Measurements from ENCODE around the gene C3orf80. TPM values are rescaled to one million over a fixed set of nuclear protein-coding genes. Genes with fewer than 3 reads are reported as not detected.

The C3orf80 gene
- polyA plus RNA-seq, 1 of the 3 experiments (the other 2 are of a cell fraction) = not detected

DNA sequence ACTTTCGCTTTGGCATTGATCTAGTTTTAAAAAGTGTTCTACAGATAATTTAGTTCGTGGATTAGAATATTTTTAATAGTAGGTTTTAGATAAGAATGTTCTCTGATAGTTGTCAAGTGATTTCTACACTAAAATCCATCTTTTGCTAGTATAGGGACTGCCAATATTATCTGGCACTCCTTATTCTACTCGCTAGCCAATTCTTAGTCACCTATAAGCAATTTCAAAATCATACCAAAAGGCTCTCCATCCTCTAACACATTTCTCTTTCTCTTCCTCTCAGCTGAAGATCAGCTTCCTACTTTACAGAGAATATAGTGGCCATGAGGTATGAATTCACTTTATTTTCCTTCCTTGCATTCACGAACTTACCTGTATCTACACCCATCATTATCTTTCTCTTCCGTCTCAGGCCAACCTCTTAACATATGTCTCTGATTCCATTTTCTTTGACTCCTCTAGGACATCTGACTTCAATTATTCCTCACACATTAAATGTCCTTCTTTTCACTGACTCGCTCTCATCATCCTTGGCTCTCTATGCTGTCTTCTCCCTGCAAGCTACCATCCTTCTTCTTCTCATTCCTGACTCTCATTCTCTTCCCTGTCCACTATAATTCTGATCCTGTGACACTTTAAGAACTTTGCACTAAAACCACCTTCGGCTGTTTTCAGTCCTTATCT lies 35.5 kb downstream of the C3orf80 start:
- Histone ChIP-seq H3K4me1 (ENCODE audit: control insufficient read depth in 1 of 2, insufficient read depth in 2 of 2, low read depth in 1 of 2, low read length in 1 of 2) (0 out of 4 replicates have a peak, but pooled peaks cover 0 to 3% of the 10 kb centered on the region in 2 experiments), H4K20me1 (ENCODE audit: insufficient read depth) (no peaks in the 10 kb centered on the region), H3K36me3 (replicated peaks in 1 of 2; ENCODE audit: control insufficient read depth in 1 of 2, insufficient read depth in 2 of 2, low read length in 1 of 2) (peaks cover 0 to 6% of the 10 kb centered on the region in 2 experiments), H2AFZ (ENCODE audit: low read depth) (no peak overlapping the region), H3K4me2 (no peak overlapping the region), H3K9me2 (no peaks in the 10 kb centered on the region), H3K79me2 (ENCODE audit: insufficient read depth) (no peaks in the 10 kb centered on the region), H3K9me3 (no peaks in the 10 kb centered on the region), H3K9ac (no peak overlapping the region), H3F3A (replicated peaks; ENCODE audit: insufficient read depth) (no peaks in the 10 kb centered on the region), H3K4me3 (ENCODE audit: low read depth in 2 of 2, low read length in 1 of 2) (no peak overlapping the region), H3K27ac (ENCODE audit: low read depth in 2 of 2, low read length in 1 of 2) (no peak overlapping the region), H3K27me3 (ENCODE audit: insufficient read depth) (no peaks in the 10 kb centered on the region)
- DNase-seq = no peak
- no peak for TF ChIP-seq EP300 (IDR thresholded peaks at IDR 0.05; ENCODE audit: borderline replicate concordance in 1 of 2, low read depth in 1 of 2, low read length in 1 of 2)
- no peak for TF ChIP-seq MAX (IDR thresholded peaks at IDR 0.05; ENCODE audit: low read depth)
- TF ChIP-seq NRF1 (IDR thresholded peaks at IDR 0.05; ENCODE audit: low read depth, low read length) = no peak
- TF ChIP-seq, protein P1, sequence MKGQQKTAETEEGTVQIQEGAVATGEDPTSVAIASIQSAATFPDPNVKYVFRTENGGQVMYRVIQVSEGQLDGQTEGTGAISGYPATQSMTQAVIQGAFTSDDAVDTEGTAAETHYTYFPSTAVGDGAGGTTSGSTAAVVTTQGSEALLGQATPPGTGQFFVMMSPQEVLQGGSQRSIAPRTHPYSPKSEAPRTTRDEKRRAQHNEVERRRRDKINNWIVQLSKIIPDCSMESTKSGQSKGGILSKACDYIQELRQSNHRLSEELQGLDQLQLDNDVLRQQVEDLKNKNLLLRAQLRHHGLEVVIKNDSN (IDR thresholded peaks at IDR 0.05; ENCODE audit: borderline replicate concordance, low read depth) = no peak
- no peak for TF ChIP-seq TCF12 (IDR thresholded peaks at IDR 0.05)
- no peak for TF ChIP-seq TAF1 (IDR thresholded peaks at IDR 0.05; ENCODE audit: borderline replicate concordance, low read depth, low read length)
- no peak for TF ChIP-seq RXRA (IDR thresholded peaks at IDR 0.05; ENCODE audit: borderline replicate concordance, low read depth)
- no peak for TF ChIP-seq GABPA (IDR thresholded peaks at IDR 0.05; ENCODE audit: low read depth)
- TF ChIP-seq CHD2 (IDR thresholded peaks at IDR 0.05; ENCODE audit: low read length, partially characterized antibody) = no peak
- TF ChIP-seq, protein P2, sequence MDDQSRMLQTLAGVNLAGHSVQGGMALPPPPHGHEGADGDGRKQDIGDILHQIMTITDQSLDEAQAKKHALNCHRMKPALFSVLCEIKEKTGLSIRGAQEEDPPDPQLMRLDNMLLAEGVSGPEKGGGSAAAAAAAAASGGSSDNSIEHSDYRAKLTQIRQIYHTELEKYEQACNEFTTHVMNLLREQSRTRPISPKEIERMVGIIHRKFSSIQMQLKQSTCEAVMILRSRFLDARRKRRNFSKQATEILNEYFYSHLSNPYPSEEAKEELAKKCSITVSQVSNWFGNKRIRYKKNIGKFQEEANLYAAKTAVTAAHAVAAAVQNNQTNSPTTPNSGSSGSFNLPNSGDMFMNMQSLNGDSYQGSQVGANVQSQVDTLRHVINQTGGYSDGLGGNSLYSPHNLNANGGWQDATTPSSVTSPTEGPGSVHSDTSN (IDR thresholded peaks at IDR 0.05) = no peak
- TF ChIP-seq MEF2A (IDR thresholded peaks at IDR 0.05; ENCODE audit: borderline replicate concordance, low read depth) = no peak
- TF ChIP-seq RCOR1 (IDR thresholded peaks at IDR 0.05; ENCODE audit: low read length) = no peak
- TF ChIP-seq IRF3 (IDR thresholded peaks at IDR 0.05; ENCODE audit: low read depth, low read length) = no peak
- TF ChIP-seq, protein P3, sequence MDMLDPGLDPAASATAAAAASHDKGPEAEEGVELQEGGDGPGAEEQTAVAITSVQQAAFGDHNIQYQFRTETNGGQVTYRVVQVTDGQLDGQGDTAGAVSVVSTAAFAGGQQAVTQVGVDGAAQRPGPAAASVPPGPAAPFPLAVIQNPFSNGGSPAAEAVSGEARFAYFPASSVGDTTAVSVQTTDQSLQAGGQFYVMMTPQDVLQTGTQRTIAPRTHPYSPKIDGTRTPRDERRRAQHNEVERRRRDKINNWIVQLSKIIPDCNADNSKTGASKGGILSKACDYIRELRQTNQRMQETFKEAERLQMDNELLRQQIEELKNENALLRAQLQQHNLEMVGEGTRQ (IDR thresholded peaks at IDR 0.05; ENCODE audit: borderline replicate concordance, low read depth, low read length) = no peak
- no peak for TF ChIP-seq YY1 (IDR thresholded peaks at IDR 0.05; ENCODE audit: low read depth)
- TF ChIP-seq SIN3A (IDR thresholded peaks at IDR 0.05; ENCODE audit: borderline replicate concordance, low read depth, low read length) = no peak
- no peak for TF ChIP-seq RFX5 (IDR thresholded peaks at IDR 0.05; ENCODE audit: low read length)
- TF ChIP-seq EZH2phosphoT487 (IDR thresholded peaks at IDR 0.05; ENCODE audit: borderline replicate concordance, low read depth) = no peak
- TF ChIP-seq RAD21 (IDR thresholded peaks at IDR 0.05; ENCODE audit: low read length) = no peak
- TF ChIP-seq REST (IDR thresholded peaks at IDR 0.05; ENCODE audit: low read depth, low read length) = no peak
- ChIA-PET POLR2A (no interaction called here), CTCF (interaction anchor here (1.0 kb wide), 1 partner anchor 19 kb away, joined by 3 read pairs; no protein-coding TSS in a partner anchor)
- WGBS (ENCODE audit: low lambda C conversion rate) = 86% methylated on average over 7 of the region's 7 CpGs

Measured in SK-N-SH (cell line).